Smooth muscle cell (in vitro differentiated cells): ENCODE measurements around the gene ATF6B. TPM values are rescaled to one million over a fixed set of nuclear protein-coding genes. Genes with fewer than 3 reads are reported as not detected.

Source experiments
- DNase-seq: peaks from one replicate; lab custom pipeline; 2025; ENCODE audit not compliant: unreplicated experiment; lab: John Stamatoyannopoulos, UW
- H2AFZ ChIP-seq: fragments of 200-600 bp; sonication (generic); 2 replicates; pipeline ENCODE4 v1.6.0; 2016; ENCODE audit warnings: antibody characterized with exemption, low read depth, mild to moderate bottlenecking
- H3F3A ChIP-seq: fragments of 200-600 bp; sonication (generic); 2 replicates; pipeline ENCODE4 v1.6.0; 2017; ENCODE audit warnings: antibody characterized with exemption, low read depth
- H3K27ac ChIP-seq: fragments of 200-600 bp; sonication (generic); 2 replicates; pipeline ENCODE4 v1.5.1; 2016; ENCODE audit warnings: low read depth, mild to moderate bottlenecking
- H3K27me3 ChIP-seq: fragments of 200-600 bp; sonication (generic); 2 replicates; pipeline ENCODE4 v1.6.1; 2016; ENCODE audit warnings: low read depth, mild to moderate bottlenecking
- H3K36me3 ChIP-seq: fragments of 200-600 bp; sonication (generic); 2 replicates; pipeline ENCODE4 v1.5.1; 2016; ENCODE audit warnings: low read depth
- H3K4me1 ChIP-seq: fragments of 200-600 bp; sonication (generic); 2 replicates; pipeline ENCODE4 v1.5.1; 2016; ENCODE audit warnings: low read depth
- H3K4me2 ChIP-seq: fragments of 200-600 bp; sonication (generic); 2 replicates; pipeline ENCODE4 v1.6.0; 2016; ENCODE audit warnings: mild to moderate bottlenecking
- H3K4me3 ChIP-seq: fragments of 200-600 bp; sonication (generic); 2 replicates; pipeline ENCODE4 v1.5.1; 2016; ENCODE audit warnings: mild to moderate bottlenecking
- H3K79me2 ChIP-seq: fragments of 200-600 bp; sonication (generic); 2 replicates; pipeline ENCODE4 v1.6.0; 2016; ENCODE audit warnings: low read depth, mild to moderate bottlenecking
- H3K9ac ChIP-seq: fragments of 200-600 bp; sonication (generic); 2 replicates; pipeline ENCODE4 v1.6.0; 2016; ENCODE audit warnings: low read depth
- H3K9me3 ChIP-seq: fragments of 200-600 bp; sonication (generic); replicated peaks from 2 replicates; pipeline ENCODE4 v1.5.1; 2016; ENCODE audit warnings: low read depth
- H4K20me1 ChIP-seq: fragments of 200-600 bp; sonication (generic); 2 replicates; pipeline ENCODE4 v1.6.0; 2016; ENCODE audit warnings: low read depth
- WGBS: methylation state at CpG from one replicate; pipeline ENCODE4 v1.1.7; 2016; ENCODE audit warnings: low lambda C conversion rate; 5-methylcytosine and 5-hydroxymethylcytosine counted together
- polyA plus RNA-seq: library from polyadenylated mRNA; unstranded; fragments of >200 nt; fragmentation: Nextera tagmentation; extraction: Ambion mirVana; gene quantifications from 2 replicates; pipeline ENCODE4 v1.2.1, GENCODE V29; 2016
- total RNA-seq: library from RNA; depleted of rRNA; stranded (reverse); fragments of >200 nt; gene quantifications from 2 replicates; pipeline ENCODE4 v1.2.3, GENCODE V29; 2014
- TF ChIP-seq, protein P1 (sequence below): fragments of 200-600 bp; sonication (generic); IDR thresholded peaks from 2 replicates; pipeline ENCODE4 v1.5.1; 2017; ENCODE audit warnings: borderline replicate concordance, mild to moderate bottlenecking, antibody characterized with exemption; ENCODE audit not compliant: insufficient read depth, poor library complexity, severe bottlenecking

ATF6B gene
- total and polyA plus RNA-seq, 2 experiments from 2014 or later: 22.2 to 22.5 TPM

DNA sequence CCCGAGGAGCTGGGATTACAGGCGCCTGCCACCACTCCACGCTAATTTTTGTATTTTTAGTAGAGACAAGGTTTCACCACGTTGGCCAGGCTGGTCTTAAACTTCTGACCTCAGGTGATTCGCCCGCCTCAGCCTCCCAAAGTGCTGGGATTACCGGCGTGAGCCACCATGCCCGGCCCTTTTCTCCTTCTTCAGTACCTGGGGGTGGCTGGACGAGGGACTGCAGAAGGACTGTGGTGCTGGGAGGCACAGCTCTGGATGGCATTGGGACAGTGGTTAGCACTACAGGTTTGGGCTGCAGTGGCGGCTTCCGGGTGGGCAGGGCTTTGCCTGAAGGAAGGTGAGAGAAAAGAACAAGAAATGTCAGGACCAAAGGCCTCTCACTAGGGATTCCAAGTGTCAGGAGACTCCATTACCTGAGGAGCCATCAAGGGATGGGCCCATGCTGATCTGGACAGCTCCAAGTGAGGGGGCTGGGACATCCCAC, 7.4 kb downstream of the ATF6B start:
- H3K9ac ChIP-seq: no peak overlapping the region
- no peaks in the 10 kb centered on the region for H3K79me2 ChIP-seq
- no peaks in the 10 kb centered on the region for H4K20me1 ChIP-seq
- TF ChIP-seq, protein P1, sequence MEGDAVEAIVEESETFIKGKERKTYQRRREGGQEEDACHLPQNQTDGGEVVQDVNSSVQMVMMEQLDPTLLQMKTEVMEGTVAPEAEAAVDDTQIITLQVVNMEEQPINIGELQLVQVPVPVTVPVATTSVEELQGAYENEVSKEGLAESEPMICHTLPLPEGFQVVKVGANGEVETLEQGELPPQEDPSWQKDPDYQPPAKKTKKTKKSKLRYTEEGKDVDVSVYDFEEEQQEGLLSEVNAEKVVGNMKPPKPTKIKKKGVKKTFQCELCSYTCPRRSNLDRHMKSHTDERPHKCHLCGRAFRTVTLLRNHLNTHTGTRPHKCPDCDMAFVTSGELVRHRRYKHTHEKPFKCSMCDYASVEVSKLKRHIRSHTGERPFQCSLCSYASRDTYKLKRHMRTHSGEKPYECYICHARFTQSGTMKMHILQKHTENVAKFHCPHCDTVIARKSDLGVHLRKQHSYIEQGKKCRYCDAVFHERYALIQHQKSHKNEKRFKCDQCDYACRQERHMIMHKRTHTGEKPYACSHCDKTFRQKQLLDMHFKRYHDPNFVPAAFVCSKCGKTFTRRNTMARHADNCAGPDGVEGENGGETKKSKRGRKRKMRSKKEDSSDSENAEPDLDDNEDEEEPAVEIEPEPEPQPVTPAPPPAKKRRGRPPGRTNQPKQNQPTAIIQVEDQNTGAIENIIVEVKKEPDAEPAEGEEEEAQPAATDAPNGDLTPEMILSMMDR: no peak
- H3K9me3 ChIP-seq: no peaks in the 10 kb centered on the region
- no peak overlapping the region for H3K27ac ChIP-seq
- no peak overlapping the region for H2AFZ ChIP-seq
- H3K4me3 ChIP-seq: no peak overlapping the region
- H3K36me3 ChIP-seq: peaks cover 3% of the 10 kb centered on the region
- no peaks in the 10 kb centered on the region for H3K4me1 ChIP-seq
- H3F3A ChIP-seq: no peaks in the 10 kb centered on the region
- no peaks in the 10 kb centered on the region for H3K27me3 ChIP-seq
- WGBS: 96% methylated on average over 12 of the region's 12 CpGs
- DNase-seq: no peak
- no peak overlapping the region for H3K4me2 ChIP-seq

GRCh38 chr6:32118782-32119628, 9.0 kb downstream of the ATF6B start:
- Histone ChIP-seq H3K9ac (no peak overlapping the region), H3F3A (no peaks in the 10 kb centered on the region), H3K36me3 (no peaks in the 10 kb centered on the region), H3K4me2 (no peak overlapping the region), H3K9me3 (no peaks in the 10 kb centered on the region), H3K4me3 (no peak overlapping the region), H3K4me1 (no peaks in the 10 kb centered on the region), H3K27me3 (no peaks in the 10 kb centered on the region), H3K79me2 (no peaks in the 10 kb centered on the region), H2AFZ (no peak overlapping the region), H3K27ac (no peak overlapping the region), H4K20me1 (no peaks in the 10 kb centered on the region)
- 29% methylated on average over 17 of the region's 17 CpGs for WGBS
- peak; percentile 37 for DNase-seq
- TF ChIP-seq, protein P1: peak; percentile 96

GRCh38 chr6:32117461-32117860, 10.6 kb downstream of the ATF6B start:
- peaks cover 2% of the 10 kb centered on the region for H3F3A ChIP-seq
- no peaks in the 10 kb centered on the region for H3K79me2 ChIP-seq
- no peak overlapping the region for H2AFZ ChIP-seq
- no peak overlapping the region for H3K4me3 ChIP-seq
- H3K27me3 ChIP-seq: no peaks in the 10 kb centered on the region
- 98% methylated on average over 8 of the region's 9 CpGs for WGBS
- TF ChIP-seq, protein P1: no peak
- no peak for DNase-seq
- no peak overlapping the region for H3K4me2 ChIP-seq
- H3K9me3 ChIP-seq: no peaks in the 10 kb centered on the region
- H3K4me1 ChIP-seq: no peaks in the 10 kb centered on the region
- no peaks in the 10 kb centered on the region for H4K20me1 ChIP-seq
- no peak overlapping the region for H3K9ac ChIP-seq
- no peak overlapping the region for H3K27ac ChIP-seq
- H3K36me3 ChIP-seq: no peaks in the 10 kb centered on the region
